Right lobe of liver (tissue), 6 donors: Measurements from ENCODE around the gene TNFAIP8. TPM values are rescaled to one million over a fixed set of nuclear protein-coding genes. Genes with fewer than 3 reads are reported as not detected.

Source experiments
- ATAC-seq, 4 donors: fragments of 200-7000 bp; cut with Tn5 transposase; one replicate each; pipeline ENCODE4 v1.9.1; 2020; ENCODE audit warnings: mild to moderate bottlenecking in 4 of 4, moderate library complexity in 4 of 4
- DNase-seq, 3 donors: peaks; one replicate each; pipeline ENCODE4 v3.0.0-alpha.2; 2020
- H3K27ac ChIP-seq, 3 donors: fragments of 200-600 bp; one replicate each; pipeline ENCODE4 v1.8.0; 2022
- H3K27me3 ChIP-seq, 2 donors: fragments of 200-600 bp; one replicate each; pipeline ENCODE4 v1.8.0; 2022
- H3K36me3 ChIP-seq, 4 donors: fragments of 200-600 bp; sonication (generic) in 1 of 4; one replicate each; pipeline versions ENCODE4 v1.5.1 to v1.8.0; 2017 to 2022; ENCODE audit warnings: control low read depth in 1 of 4
- H3K4me1 ChIP-seq, 4 donors: fragments of 200-600 bp; sonication (generic) in 1 of 4; one replicate each; pipeline versions ENCODE4 v1.5.1 to v1.8.0; 2017 to 2022; ENCODE audit warnings: control low read depth in 1 of 4
- H3K4me3 ChIP-seq, 3 donors: fragments of 200-600 bp; one replicate each; pipeline ENCODE4 v1.8.0; 2022
- H3K9me3 ChIP-seq, 4 donors: fragments of 200-600 bp; sonication (generic) in 1 of 4; one replicate each; pipeline versions ENCODE4 v1.5.1 to v1.8.0; 2017 to 2022; ENCODE audit warnings: control low read depth in 1 of 4
- POLR2A ChIP-seq: fragments of 450-650 bp; IDR thresholded peaks from one replicate; pipeline ENCODE4 v1.6.1; 2017; ENCODE audit warnings: antibody characterized with exemption, mild to moderate bottlenecking
- WGBS: methylation state at CpG from one replicate; pipeline ENCODE4 v1.1.6; 2018; ENCODE audit warnings: low coverage, low lambda C conversion rate; ENCODE audit not compliant: insufficient coverage; ENCODE audit errors: missing lambda C conversion rate; 5-methylcytosine and 5-hydroxymethylcytosine counted together
- intact Hi-C, 2 donors: fragments of 100-400 bp; cut with DNase I; formaldehyde crosslinking; loops; one replicate each; pipeline versions ENCODE4 v1.11.2 to v1.14.1; 2022
- total RNA-seq, 6 experiments: library from RNA; depleted of rRNA in 2 of 6; stranded (reverse); fragments of >200 nt in 2 of 6; fragmentation: NEBNext Ultra II Directional in 3 of 6; extraction: Animal tissue kit (Norgen Biotek cat#: 25700) in 3 of 6; gene quantifications; one replicate each; pipeline versions ENCODE4 v1.1.0 to v1.2.4, GENCODE V29; 2016 to 2023
- TF ChIP-seq, protein P1 (sequence below), 4 donors: fragments of 200-600 bp in 3 of 4; fragments of 450-650 bp in 1 of 4; IDR thresholded peaks; one replicate each; pipeline versions ENCODE4 v1.5.1 to v1.8.0; 2016 to 2022; ENCODE audit warnings: antibody characterized with exemption in 4 of 4, mild to moderate bottlenecking in 2 of 4
- donor health status: DM: no; HTN: yes; CAD: no.
- donor health status: DM: no; HTN: no; CAD: no.
- donor health status: DM: no; HTN: no; CAD: no.
- donor health status: DM: no; HTN: yes; CAD: no.
- donor health status: DM: no; HTN: yes; CAD: no.

The TNFAIP8 gene
- total RNA-seq, 6 experiments from 2014 or later = 2.2 to 26.7 (median 5.4) TPM

DNA sequence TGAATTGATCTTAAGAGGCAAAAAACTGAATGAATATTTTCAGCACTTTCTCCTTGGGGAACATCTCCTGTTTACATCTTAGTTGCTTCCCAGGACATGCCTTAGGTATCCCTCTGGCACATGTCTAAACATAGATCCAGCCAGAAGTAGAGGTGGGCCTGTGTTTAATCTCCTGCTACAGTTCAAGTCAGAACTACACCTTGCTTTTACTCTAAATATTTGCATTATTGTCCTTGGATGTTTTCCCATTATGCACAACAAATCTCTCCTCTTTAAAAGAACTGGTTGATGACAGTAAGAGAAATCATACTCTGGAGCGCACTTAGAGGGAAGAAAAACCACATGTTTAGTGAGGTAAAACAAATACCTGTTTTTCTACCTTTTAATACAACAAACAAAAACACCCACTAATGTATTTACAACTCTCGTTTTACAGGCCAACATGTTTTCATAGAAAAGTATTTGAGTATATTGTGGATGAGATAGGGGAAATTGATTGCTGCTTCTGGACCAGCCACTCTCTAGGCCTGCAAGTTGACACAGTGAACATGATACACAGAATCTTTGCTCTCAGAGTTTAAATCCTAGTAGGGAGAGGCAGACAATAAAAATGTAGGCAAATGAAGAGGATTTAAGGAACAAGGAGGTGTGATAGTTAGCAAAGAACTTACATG lies 32.3 kb downstream of the TNFAIP8 start:
- Histone ChIP-seq H3K9me3 (no peaks in the 10 kb centered on the region), H3K27me3 (no peaks in the 10 kb centered on the region), H3K4me1 (peaks cover 0 to 18% (median 5%) of the 10 kb centered on the region in 4 donors), H3K4me3 (no peak overlapping the region), H3K36me3 (peaks cover 0 to 3% (median 0%) of the 10 kb centered on the region in 4 donors), H3K27ac (no peak overlapping the region)
- no peak for DNase-seq
- 59% methylated on average over 2 of the region's 2 CpGs for WGBS
- intact Hi-C loops = no loop called here
- TF ChIP-seq, protein P1, sequence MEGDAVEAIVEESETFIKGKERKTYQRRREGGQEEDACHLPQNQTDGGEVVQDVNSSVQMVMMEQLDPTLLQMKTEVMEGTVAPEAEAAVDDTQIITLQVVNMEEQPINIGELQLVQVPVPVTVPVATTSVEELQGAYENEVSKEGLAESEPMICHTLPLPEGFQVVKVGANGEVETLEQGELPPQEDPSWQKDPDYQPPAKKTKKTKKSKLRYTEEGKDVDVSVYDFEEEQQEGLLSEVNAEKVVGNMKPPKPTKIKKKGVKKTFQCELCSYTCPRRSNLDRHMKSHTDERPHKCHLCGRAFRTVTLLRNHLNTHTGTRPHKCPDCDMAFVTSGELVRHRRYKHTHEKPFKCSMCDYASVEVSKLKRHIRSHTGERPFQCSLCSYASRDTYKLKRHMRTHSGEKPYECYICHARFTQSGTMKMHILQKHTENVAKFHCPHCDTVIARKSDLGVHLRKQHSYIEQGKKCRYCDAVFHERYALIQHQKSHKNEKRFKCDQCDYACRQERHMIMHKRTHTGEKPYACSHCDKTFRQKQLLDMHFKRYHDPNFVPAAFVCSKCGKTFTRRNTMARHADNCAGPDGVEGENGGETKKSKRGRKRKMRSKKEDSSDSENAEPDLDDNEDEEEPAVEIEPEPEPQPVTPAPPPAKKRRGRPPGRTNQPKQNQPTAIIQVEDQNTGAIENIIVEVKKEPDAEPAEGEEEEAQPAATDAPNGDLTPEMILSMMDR (IDR thresholded peaks at IDR 0.05) = no peak
- no peak for TF ChIP-seq POLR2A
- peak; percentile 59 to 76 (median 72) for ATAC-seq

DNA sequence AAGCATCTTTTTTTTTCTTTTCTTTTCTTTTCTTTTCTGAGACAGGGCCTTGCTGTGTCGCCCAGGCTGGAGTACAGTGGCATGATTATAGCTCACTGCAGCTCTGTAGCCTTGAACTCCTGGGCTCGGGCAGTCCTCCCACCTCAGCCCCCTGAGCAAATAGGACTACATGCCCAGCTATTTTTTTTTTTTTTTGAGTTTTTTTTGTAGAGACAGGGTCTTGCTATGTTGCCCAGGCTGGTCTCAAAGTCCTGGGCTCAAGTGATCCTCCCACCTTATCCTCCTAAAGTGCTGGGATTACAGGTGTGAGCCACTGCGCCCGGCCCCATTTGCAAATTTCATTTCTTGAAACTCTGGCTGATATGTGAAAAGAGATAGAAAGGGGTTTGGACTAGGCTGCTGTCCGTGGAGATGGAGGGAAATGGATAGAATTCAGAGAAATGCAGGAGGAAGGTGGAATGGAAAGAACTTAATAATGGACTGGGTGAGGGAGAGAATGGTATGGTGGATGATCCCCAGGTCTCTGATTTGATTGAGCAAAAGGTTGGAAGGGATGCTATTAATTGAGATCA lies 32.9 kb downstream of the TNFAIP8 start:
- Histone ChIP-seq H3K36me3 (peaks cover 0 to 4% (median 0%) of the 10 kb centered on the region in 4 donors), H3K4me1 (peaks cover 0 to 18% (median 5%) of the 10 kb centered on the region in 4 donors), H3K4me3 (no peak overlapping the region), H3K27me3 (no peaks in the 10 kb centered on the region), H3K9me3 (no peaks in the 10 kb centered on the region), H3K27ac (no peak overlapping the region)
- WGBS = 72% methylated on average over 5 of the region's 5 CpGs
- intact Hi-C loops = no loop called here
- no peak for ATAC-seq
- no peak for DNase-seq
- no peak for TF ChIP-seq POLR2A
- TF ChIP-seq, protein P1 (IDR thresholded peaks at IDR 0.05) = no peak

DNA sequence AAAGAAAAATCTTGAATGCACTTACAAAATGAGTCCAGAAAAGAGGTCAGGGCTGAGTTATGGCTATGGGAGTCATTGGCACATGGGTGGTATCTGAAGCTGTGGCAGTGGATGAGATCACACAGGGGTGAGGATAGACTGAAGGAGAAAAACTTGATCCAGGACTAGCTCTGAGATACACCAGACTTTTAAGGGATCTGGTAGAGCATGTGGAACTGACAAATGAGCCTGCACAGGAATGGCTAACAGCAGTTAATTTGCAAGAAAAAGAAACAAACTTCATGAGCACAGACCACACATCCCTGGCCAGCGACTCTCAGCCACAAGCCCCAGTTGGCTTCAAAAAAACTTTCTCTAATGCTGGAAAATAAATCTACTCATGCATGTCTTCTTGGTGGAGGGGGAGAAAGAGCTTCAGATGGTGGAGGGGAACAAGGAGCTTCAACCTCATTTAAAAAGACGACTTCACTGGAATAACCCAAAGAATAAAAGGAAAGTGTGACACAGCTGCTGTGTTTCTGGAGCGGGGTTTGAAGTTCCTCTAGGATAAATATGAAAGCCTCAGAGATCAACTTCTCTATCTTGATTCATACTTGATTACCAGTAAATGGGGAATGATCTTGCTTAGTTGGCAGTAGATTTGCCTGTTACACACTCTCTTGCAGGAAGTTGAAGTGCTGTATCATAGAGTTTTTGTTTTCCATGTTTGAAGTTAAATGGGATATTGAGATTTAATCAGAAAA lies 33.6 kb downstream of the TNFAIP8 start:
- WGBS = 59% methylated on average over 2 of the region's 3 CpGs
- intact Hi-C loops = no loop called here
- DNase-seq (no peak), ATAC-seq (peak; percentile 12 to 45 (median 20))
- Histone ChIP-seq H3K4me3 (no peak overlapping the region), H3K9me3 (no peaks in the 10 kb centered on the region), H3K36me3 (peaks cover 0 to 4% (median 0%) of the 10 kb centered on the region in 4 donors), H3K27ac (no peak overlapping the region), H3K27me3 (no peaks in the 10 kb centered on the region), H3K4me1 (peaks cover 0 to 18% (median 5%) of the 10 kb centered on the region in 4 donors)
- no peak for TF ChIP-seq POLR2A
- TF ChIP-seq, protein P1 (IDR thresholded peaks at IDR 0.05) = no peak

DNA sequence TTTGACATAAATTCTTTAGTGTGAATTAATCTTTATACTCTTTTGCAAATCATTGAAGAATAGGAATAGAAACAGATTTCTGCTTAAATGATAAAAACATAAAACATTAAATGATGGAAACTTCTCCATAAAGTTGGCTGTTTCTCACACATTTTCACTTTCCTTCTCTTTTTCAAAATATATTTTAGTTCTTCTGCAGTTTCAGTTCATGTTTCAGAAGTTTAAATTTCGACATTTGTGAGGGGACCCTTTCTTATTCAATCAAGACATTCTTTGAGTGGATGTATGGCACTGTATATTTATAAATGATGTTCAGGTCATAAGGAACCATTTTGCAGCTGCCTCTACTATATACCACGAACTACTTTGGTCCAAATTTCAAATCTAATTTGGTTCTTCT lies 34.6 kb downstream of the TNFAIP8 start:
- H3K4me1 ChIP-seq = peaks cover 0 to 18% (median 5%) of the 10 kb centered on the region in 4 donors
- ATAC-seq (no peak), DNase-seq (no peak)
- H3K27me3 ChIP-seq = no peaks in the 10 kb centered on the region
- TF ChIP-seq, protein P1 (IDR thresholded peaks at IDR 0.05) = no peak
- TF ChIP-seq POLR2A = no peak
- H3K9me3 ChIP-seq = no peaks in the 10 kb centered on the region
- peaks cover 0 to 4% (median 0%) of the 10 kb centered on the region in 4 donors for H3K36me3 ChIP-seq
- WGBS = 66% methylated on average over 2 of the region's 2 CpGs
- H3K27ac ChIP-seq = no peak overlapping the region
- no peak overlapping the region for H3K4me3 ChIP-seq
- intact Hi-C loops = no loop called here
